Measurements from ENCODE around the gene FRY. TPM values are rescaled to one million over a fixed set of nuclear protein-coding genes. Genes with fewer than 3 reads are reported as not detected.

Gene FRY
- total RNA-seq, 1 experiment from 2014 or later = 1.3 TPM

DNA sequence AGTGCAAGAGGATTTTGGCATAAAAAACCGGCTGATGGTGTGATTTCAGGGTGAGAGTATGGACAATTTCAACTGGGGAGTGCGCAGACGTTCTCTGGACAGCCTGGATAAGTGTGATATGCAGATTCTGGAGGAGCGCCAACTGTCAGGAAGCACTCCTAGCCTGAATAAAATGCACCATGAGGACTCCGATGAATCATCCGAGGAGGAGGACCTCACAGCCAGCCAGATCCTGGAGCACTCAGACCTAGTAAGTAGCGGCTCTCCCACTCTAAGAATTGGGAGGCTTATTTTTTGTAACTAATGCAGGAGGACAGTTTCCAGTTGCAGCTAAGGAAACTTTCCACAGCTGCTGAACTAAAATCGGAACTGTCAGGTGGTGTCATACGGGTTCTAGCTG is 230.0 kb downstream of the FRY start:
- Histone ChIP-seq H3K9me3 (ENCODE audit: low read length) (no peaks in the 10 kb centered on the region), H3K4me1 (ENCODE audit: insufficient read depth, low read length) (peaks cover 14% of the 10 kb centered on the region), H3K79me2 (ENCODE audit: low read length) (no peaks in the 10 kb centered on the region), H3K27me3 (ENCODE audit: low read length) (no peaks in the 10 kb centered on the region), H3K9ac (ENCODE audit: low read length) (no peak overlapping the region), H3K9me2 (replicated peaks; ENCODE audit: low read length) (no peaks in the 10 kb centered on the region), H2AFZ (ENCODE audit: low read length) (no peak overlapping the region), H3F3A (ENCODE audit: low read length, unreplicated experiment) (no peaks in the 10 kb centered on the region), H3K4me2 (ENCODE audit: low read length) (no peak overlapping the region), H4K20me1 (ENCODE audit: low read length) (no peaks in the 10 kb centered on the region), H3K27ac (ENCODE audit: low read length) (no peak overlapping the region), H3K4me3 (ENCODE audit: low read length) (no peak overlapping the region), H3K36me3 (ENCODE audit: low read depth, low read length) (no peaks in the 10 kb centered on the region)
- TF ChIP-seq, protein P1, sequence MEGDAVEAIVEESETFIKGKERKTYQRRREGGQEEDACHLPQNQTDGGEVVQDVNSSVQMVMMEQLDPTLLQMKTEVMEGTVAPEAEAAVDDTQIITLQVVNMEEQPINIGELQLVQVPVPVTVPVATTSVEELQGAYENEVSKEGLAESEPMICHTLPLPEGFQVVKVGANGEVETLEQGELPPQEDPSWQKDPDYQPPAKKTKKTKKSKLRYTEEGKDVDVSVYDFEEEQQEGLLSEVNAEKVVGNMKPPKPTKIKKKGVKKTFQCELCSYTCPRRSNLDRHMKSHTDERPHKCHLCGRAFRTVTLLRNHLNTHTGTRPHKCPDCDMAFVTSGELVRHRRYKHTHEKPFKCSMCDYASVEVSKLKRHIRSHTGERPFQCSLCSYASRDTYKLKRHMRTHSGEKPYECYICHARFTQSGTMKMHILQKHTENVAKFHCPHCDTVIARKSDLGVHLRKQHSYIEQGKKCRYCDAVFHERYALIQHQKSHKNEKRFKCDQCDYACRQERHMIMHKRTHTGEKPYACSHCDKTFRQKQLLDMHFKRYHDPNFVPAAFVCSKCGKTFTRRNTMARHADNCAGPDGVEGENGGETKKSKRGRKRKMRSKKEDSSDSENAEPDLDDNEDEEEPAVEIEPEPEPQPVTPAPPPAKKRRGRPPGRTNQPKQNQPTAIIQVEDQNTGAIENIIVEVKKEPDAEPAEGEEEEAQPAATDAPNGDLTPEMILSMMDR (conservative IDR thresholded peaks at IDR 0.05; ENCODE audit: low read depth, low read length) = no peak
- TF ChIP-seq EZH2phosphoT487 (IDR thresholded peaks at IDR 0.05; ENCODE audit: borderline replicate concordance, low read length) (no peak), EZH2 (IDR thresholded peaks at IDR 0.05; ENCODE audit: low read length, unreplicated experiment) (no peak)
- intact Hi-C loops (cut with micrococcal nuclease) = no loop called here
- ChIA-PET CTCF (no interaction called here), POLR2A (ENCODE audit: unreplicated experiment) (no interaction called here)
- ATAC-seq (peak; percentile 74), DNase-seq (peak; percentile 57)
- BruUV-seq (replicated peaks) = no TSS peak

DNA sequence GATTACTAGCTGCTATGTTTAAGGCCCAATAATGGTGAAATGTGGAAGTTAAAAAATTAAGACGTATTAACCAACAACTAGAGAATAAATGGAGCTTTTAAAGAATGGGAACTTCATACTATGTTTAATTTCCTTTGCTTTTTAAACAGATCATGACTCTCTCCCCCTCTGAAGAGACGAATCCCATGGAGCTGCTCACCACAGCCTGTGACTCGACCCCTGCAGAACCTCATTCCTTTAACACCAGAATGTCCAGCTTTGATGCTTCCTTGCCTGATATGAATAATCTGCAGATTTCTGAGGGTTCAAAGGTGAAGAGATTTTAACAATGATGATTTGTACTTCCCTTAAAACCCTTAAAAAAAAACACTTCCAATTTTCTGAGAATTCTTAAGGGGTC is 230.6 kb downstream of the FRY start:
- DNase-seq (no peak), ATAC-seq (no peak)
- no peaks in the 10 kb centered on the region for H3K79me2 ChIP-seq (ENCODE audit: low read length)
- H3K4me3 ChIP-seq (ENCODE audit: low read length) = no peak overlapping the region
- no peaks in the 10 kb centered on the region for H3K27me3 ChIP-seq (ENCODE audit: low read length)
- H3K4me2 ChIP-seq (ENCODE audit: low read length) = no peak overlapping the region
- no peaks in the 10 kb centered on the region for H3F3A ChIP-seq (ENCODE audit: low read length, unreplicated experiment)
- no peak overlapping the region for H3K9ac ChIP-seq (ENCODE audit: low read length)
- no peaks in the 10 kb centered on the region for H4K20me1 ChIP-seq (ENCODE audit: low read length)
- no peaks in the 10 kb centered on the region for H3K36me3 ChIP-seq (ENCODE audit: low read depth, low read length)
- TF ChIP-seq EZH2 (IDR thresholded peaks at IDR 0.05; ENCODE audit: low read length, unreplicated experiment) = no peak
- TF ChIP-seq, protein P1 (conservative IDR thresholded peaks at IDR 0.05; ENCODE audit: low read depth, low read length) = no peak
- no peak for TF ChIP-seq EZH2phosphoT487 (IDR thresholded peaks at IDR 0.05; ENCODE audit: borderline replicate concordance, low read length)
- no peak overlapping the region for H2AFZ ChIP-seq (ENCODE audit: low read length)
- BruUV-seq (replicated peaks) = no TSS peak
- peaks cover 14% of the 10 kb centered on the region for H3K4me1 ChIP-seq (ENCODE audit: insufficient read depth, low read length)
- ChIA-PET POLR2A (ENCODE audit: unreplicated experiment) (no interaction called here), CTCF (no interaction called here)
- intact Hi-C loops (cut with micrococcal nuclease) = no loop called here
- no peak overlapping the region for H3K27ac ChIP-seq (ENCODE audit: low read length)
- no peaks in the 10 kb centered on the region for H3K9me3 ChIP-seq (ENCODE audit: low read length)
- H3K9me2 ChIP-seq (replicated peaks; ENCODE audit: low read length) = no peaks in the 10 kb centered on the region

DNA sequence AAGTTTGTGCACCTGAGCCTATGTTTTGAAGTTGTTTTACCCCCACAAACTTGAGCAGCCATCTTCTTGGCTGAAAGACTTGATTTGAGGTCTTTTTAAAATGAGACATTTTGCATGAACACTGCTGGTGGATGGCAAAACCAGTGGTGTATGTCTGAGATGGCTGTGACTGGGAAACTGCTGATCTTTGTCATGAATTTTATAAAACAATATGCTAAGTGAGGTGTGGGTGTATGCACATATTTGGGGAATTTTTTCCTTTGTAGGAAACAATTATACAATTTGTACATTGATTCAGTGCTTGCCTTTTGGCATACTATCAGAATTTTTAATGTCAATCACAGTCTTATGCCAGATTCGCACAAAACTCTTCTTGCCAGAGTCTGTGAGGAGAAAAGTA is 231.0 kb downstream of the FRY start:
- Histone ChIP-seq H4K20me1 (ENCODE audit: low read length) (no peaks in the 10 kb centered on the region), H3K27me3 (ENCODE audit: low read length) (no peaks in the 10 kb centered on the region), H3K79me2 (ENCODE audit: low read length) (no peaks in the 10 kb centered on the region), H2AFZ (ENCODE audit: low read length) (no peak overlapping the region), H3K9me2 (replicated peaks; ENCODE audit: low read length) (no peaks in the 10 kb centered on the region), H3K27ac (ENCODE audit: low read length) (no peak overlapping the region), H3K4me1 (ENCODE audit: insufficient read depth, low read length) (peaks cover 14% of the 10 kb centered on the region), H3F3A (ENCODE audit: low read length, unreplicated experiment) (no peaks in the 10 kb centered on the region), H3K9ac (ENCODE audit: low read length) (no peak overlapping the region), H3K4me3 (ENCODE audit: low read length) (no peak overlapping the region), H3K36me3 (ENCODE audit: low read depth, low read length) (no peaks in the 10 kb centered on the region), H3K4me2 (ENCODE audit: low read length) (no peak overlapping the region), H3K9me3 (ENCODE audit: low read length) (no peaks in the 10 kb centered on the region)
- TF ChIP-seq, protein P1 (conservative IDR thresholded peaks at IDR 0.05; ENCODE audit: low read depth, low read length) = no peak
- TF ChIP-seq EZH2 (IDR thresholded peaks at IDR 0.05; ENCODE audit: low read length, unreplicated experiment) (no peak), EZH2phosphoT487 (IDR thresholded peaks at IDR 0.05; ENCODE audit: borderline replicate concordance, low read length) (no peak)
- ChIA-PET POLR2A (ENCODE audit: unreplicated experiment) (no interaction called here), CTCF (no interaction called here)
- intact Hi-C loops (cut with micrococcal nuclease) = no loop called here
- no TSS peak for BruUV-seq (replicated peaks)
- DNase-seq = no peak
- ATAC-seq = no peak

Data from PC-3 (cell line).